Left ventricle myocardium superior (tissue), 1 donor: ENCODE results near the gene CORIN. TPM values are rescaled to one million over a fixed set of nuclear protein-coding genes. Genes with fewer than 3 reads are reported as not detected.
"Not testable (repeated sequence)": the region's sequence is repeated elsewhere in the genome, so short reads cannot be mapped to it uniquely, and the experiment has no call there.

Experiments
- ATAC-seq: fragments of 200-7000 bp; cut with Tn5 transposase; one replicate; pipeline ENCODE4 v1.9.1; 2020; ENCODE audit warnings: mild to moderate bottlenecking, moderate library complexity
- DNase-seq: peaks from one replicate; pipeline ENCODE4 v3.0.0-alpha.2; 2020
- intact Hi-C: fragments of 100-400 bp; cut with micrococcal nuclease; formaldehyde crosslinking; loops from one replicate; pipeline ENCODE4 v1.11.0; 2022
- total RNA-seq: library from RNA; stranded (reverse); fragmentation: NEBNext Ultra II Directional; extraction: Animal tissue kit (Norgen Biotek cat#: 25700); gene quantifications from one replicate; pipeline ENCODE4 v1.2.1, GENCODE V29; 2021
- donor health status: DM: no; HTN: yes; CAD: no; lungs with severe emphysema.

Gene CORIN
- total RNA-seq, 1 donor from 2014 or later, result 96.8 TPM

DNA sequence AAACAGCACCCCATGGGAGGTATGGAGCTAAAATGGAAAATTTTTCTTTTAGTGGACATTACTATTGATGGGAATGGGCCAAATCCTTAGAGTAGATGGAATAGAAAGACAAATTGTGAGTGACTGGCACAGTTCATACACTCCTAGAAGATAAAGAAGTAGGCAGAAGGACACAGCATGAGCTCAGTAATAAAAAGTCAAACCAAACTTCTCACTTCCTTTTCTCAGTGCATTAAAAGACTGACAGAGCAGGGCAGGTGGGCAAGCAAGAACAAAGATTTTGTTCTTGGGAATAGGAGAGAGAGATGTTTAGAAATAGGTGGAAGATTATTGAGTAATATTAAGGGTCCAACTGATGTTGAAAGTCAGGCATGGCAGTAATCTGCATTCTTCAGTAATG is 220.3 kb downstream of the CORIN start:
- intact Hi-C loops, result no loop called here
- ATAC-seq (no peak), DNase-seq (no peak)

DNA sequence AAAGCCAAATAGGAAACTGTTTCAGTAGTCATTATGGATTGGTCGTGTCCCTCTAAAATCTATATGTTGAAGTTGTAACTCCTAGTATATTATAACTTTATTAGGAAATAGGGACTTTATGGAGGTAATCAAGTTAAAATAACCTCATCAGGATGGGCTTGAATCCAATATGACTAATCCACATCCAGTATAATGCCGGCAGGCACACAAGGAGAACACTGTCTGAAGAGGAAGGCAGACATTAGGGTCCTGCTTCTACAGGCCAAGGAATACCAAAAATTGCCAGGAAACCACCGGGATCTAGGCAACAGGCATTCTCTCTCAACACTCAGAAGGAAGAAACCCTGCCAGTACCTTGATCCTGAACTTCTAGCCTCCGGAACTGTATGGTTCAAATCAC is 222.5 kb downstream of the CORIN start:
- ATAC-seq (no peak), DNase-seq (no peak)
- intact Hi-C loops, result no loop called here

DNA sequence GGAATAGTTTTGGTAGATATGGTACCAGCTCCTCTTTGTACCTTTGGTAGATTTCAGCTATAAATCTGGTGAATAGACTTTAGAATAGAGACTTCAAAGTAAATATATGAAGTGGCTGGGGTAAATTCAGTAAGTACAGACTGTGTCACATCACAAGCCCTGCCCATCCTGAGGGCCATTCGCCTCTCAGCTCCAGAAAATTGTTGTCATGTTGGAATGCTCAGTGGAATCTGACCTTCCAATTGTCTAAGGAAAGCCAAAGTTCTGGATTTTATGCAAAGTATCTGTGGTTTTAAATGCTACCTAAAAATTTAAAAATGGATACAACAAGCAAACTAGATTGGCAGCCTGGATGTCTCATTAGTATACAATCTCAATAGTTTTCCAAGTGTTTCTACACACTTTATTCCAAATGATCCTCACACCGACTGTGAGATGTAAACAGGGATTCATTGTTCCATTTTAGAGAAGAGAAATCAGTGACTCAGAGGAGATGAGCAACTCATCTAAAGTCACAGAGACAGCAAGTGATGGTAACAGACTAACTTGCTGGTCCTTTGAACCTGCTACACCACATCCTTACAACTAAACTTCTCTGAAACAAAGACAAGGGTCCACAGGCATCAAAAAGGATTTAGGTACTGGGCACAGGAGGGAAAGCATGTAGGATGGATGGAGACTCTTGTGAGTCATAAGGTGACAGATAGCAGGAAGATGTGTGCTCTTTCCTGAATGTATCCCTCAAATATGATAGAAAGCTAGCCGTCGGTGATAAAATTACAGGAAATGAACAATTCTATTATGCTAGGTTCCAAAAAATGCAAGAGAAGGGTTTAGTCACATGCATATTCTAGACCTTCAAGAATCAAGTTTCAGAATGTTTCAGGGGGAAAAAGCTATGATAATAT is 225.5 kb downstream of the CORIN start:
- no peak for DNase-seq
- intact Hi-C loops, result no loop called here
- ATAC-seq, result no peak

DNA sequence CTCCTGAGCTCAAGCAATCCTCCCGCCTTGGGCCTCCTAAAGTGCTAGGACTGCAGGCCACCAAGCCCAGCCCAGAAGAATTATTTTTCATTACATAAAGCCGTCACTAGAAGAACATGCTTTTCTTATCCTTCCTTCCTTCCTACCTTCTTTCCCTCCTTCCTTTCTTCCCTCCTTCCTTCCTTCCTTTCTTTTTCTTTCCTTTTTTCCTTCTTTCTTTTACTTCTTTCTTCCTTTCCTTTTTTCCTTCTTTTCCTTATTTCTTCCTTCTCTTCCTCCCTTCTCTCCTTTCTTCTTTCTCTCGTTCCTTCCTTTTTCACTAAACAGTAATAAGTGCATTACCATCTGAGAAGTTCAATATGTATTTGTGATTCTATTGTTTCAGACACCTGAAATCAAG is 231.4 kb downstream of the CORIN start:
- DNase-seq (no peak), ATAC-seq (no peak)
- intact Hi-C loops, result no loop called here

DNA sequence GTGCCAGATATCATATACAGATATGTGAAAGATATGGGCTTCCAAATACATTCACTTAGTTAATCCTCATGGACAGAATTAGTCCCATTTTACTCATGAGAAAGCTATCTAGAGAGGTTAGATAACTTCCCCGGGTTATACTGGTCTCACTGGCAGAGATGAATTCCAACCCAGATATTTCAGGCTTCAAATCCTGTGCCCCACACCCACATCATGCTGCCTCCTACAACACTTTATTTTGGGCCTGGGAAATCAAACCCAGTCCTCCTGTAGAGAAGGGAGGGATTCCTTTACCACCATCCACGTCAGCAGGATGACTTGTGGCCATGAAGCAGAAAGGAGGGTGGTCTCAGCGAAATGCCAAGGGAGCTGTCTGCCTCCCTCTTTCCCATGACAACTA is 239.0 kb downstream of the CORIN start:
- DNase-seq (no peak), ATAC-seq (peak; percentile 43)
- intact Hi-C loops, result no loop called here

DNA sequence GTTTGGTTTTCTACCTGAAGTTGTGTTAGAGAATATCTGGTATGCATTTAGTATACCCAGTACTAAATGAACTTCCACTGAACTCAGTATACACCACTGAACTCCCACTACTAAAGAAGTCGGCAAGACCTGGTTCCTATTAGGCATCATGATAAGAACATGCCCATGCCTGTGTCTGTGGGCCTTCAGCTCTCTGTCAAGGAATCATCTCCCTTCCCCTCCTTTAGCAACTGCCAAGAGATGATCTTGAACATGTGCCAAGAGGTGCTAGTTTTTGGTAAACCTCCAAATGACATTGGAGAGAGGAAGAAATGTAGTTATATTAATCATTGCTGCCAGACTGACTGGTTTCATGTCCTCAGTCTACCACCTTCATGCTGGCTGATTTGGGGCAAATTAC is 239.5 kb downstream of the CORIN start:
- ATAC-seq, result peak; percentile 53
- DNase-seq, result no peak
- intact Hi-C loops, result no loop called here

DNA sequence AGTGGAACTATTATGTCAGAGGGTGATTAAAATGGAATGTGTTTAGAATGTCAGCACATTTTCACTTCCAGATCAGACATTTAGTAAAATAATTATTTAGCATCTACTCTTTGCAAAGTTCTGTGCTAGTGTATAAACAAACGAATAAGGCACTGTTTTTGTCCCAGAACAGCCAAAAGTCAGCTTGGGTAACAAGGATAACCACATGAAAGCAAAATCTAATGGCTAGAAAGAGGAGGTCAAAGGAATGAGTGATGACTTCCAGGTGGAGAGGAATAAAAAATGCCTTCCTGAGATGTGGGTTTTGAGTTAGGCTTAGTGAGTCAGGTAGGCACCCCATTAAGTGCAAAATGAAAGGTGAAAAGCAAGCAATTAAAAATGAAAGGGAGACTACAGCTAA is 240.2 kb downstream of the CORIN start:
- no peak for ATAC-seq
- intact Hi-C loops, result no loop called here

DNA sequence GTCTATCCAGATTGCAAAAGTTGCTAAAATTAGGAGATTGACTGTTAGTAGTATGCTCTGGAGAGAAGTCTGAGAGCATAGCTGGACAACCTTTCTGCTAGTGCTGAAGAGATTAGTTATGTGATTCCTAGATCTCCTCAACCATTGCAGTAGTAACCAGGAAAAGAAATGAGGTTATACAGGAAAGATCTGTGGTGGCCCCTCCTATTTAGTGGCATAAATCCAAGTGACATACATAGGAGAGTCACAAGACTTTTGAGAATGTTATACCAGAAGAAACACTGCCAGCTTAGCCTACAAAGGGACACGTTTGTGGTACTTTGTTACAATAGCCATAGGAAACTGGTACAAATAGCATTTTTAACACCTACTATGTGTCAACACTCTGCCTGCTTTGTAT is 247.5 kb downstream of the CORIN start:
- ATAC-seq (no peak), DNase-seq (no peak)
- intact Hi-C loops, result no loop called here

More for the DNA sequence above, 240.2 kb downstream of the CORIN start:
- no peak for DNase-seq

DNA sequence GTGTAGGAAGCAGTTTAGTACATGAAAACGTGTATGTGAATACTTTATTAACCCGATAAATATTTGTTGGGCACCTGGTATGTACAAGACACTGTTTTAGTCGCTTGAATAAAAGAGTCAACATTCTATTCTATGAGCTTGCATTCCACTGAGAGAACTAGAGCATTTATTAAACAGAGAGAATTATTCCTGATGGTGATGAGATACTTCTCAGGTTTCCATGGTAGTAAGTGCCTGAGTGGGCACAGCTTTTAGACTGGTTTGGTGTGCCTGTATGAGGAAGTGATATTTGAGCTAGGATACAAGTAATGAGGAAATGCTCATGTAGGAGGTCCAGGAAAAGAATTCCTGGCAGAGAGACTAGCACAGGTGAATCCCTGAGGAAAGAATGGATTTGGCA is 258.6 kb downstream of the CORIN start:
- no peak for ATAC-seq
- intact Hi-C loops, result no loop called here

DNA sequence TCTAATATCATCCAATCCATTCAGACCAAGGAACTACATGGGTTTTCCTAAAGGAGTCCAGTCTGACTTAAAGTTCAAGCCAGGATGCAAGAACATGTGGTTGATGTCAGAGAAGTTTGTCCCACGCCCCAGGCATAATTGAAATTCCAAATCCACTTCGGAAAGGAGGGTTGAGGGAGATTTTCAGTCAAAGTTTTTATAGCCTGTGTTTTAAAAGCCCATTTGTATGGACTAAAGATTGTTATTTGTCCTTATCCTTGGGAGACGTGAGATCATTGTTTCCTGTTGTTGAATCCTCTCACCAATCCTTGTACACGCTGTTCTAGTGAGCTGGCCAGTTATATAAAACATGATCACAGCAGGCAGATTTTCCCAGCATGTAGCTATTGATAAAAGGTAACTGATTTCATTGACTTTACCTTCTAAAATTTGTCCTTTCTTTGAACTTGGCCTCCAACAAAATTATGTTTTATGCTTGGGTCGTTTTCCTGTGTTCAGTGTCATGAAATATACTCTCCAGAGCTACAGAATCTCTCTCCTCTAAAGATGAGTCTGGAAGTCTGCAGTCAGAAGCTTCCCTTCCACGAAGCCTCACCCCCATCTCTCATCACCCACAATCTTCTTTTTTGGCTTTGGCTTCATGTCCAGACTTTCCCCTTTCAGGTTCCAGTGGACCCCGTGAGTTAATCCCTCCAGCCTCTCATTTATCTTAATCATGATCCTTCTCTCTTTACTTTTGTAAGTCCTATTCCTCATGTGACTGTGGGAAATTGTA is 259.9 kb downstream of the CORIN start:
- intact Hi-C loops, result no loop called here
- ATAC-seq (peak; percentile 97), DNase-seq (no peak)

More for the DNA sequence above, 258.6 kb downstream of the CORIN start:
- DNase-seq, result no peak

DNA sequence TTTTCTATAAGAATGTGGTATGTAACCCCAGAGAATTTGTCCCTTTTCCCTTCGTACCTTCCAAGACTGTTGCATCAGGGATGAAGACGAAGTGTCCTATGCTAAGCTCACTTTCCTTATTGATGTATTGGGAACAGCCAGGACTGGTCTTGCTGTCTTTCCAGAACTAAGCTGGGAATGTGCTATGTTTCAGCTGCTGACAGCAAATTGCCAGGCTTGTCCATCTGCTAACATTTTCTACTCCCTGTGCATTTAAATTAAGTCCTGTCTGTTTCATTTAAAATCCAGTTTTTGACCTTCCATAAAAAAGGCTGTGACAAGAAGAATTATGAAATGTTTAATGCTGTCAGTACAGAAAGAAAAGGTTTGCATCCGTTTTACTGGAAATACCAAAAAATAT is 264.9 kb downstream of the CORIN start:
- ATAC-seq, result no peak
- intact Hi-C loops, result no loop called here
- DNase-seq, result no peak

DNA sequence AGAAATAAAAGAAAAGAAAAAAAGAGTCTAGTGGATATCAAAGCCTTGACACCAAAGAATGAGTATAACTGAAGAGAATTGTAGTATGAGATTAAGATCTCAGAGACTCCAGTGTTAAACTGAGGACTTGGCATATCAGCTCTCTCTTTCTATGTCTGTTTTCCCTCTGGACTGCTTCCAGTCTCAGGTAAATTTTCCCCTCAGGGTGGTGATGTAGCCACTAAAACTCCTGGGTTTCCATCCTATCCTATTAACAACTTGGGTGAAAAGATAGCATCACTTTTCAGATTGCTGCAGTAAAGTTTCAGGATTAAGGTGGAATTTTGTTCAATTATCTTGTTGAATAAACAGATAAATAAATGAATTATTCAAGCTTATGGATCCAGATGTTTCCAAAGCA is 267.1 kb downstream of the CORIN start:
- intact Hi-C loops, result no loop called here
- DNase-seq (no peak), ATAC-seq (no peak)

DNA sequence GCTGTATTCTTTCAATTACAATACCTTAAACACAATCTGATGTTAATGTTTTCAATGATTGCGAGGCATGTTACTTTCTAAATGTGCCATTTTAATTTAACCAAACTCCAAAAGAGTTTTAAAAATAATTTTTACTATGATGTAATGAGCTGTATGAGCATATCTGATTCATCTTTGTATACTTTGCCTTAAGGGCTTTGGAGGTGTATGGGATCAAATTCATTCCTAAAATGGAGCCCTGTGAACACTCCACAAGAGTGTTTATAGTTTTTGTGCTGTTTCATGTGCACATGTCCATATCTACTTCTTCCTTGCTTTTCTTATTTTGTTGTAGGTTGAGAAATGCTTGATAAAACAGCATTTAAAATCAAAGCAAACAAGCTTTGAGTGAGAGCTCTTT is 270.4 kb downstream of the CORIN start:
- DNase-seq (no peak), ATAC-seq (no peak)
- intact Hi-C loops, result loop anchor here (10.0 kb wide), 1 partner anchor 73 kb away; no protein-coding TSS in a partner anchor

DNA sequence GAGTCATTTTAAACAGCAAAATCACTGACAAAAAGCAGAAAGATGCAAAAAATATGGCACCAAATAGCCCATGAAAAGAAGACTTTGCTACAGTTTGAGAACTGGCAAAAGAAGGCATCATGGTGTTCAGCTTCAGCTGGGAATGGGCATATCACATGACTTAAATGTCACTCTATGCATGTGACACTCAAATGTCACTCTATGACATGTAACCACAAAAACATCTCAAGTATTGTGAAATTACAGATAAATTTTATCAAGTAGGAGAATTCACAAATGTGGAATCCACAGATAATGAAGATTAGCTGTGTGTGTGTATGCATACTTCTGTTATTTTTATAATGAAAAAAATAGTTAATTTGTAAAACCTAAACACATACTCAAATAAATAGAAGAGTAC is 270.9 kb downstream of the CORIN start:
- intact Hi-C loops, result loop anchor here (10.0 kb wide), 1 partner anchor 72 kb away; no protein-coding TSS in a partner anchor
- DNase-seq, result no peak
- no peak for ATAC-seq

DNA sequence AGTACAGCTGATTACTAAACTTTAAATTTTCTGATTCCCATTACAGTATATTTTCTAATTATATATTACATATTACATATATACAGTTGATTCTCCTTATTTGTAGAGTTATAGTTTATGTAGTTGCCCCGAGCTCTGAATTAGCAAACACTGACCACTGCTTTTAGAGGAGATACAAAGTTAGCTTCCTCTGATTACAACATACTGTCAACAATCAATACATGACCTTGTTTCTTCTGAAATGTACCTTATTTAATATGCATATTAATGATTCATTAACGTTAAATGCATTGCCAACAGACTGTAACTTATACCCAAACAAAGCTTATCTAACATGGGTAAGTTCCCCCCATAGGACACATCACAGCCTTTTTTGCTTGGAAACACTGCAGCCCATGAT is 271.3 kb downstream of the CORIN start:
- DNase-seq (no peak), ATAC-seq (no peak)
- intact Hi-C loops, result loop anchor here (10.0 kb wide), 1 partner anchor 72 kb away; no protein-coding TSS in a partner anchor

DNA sequence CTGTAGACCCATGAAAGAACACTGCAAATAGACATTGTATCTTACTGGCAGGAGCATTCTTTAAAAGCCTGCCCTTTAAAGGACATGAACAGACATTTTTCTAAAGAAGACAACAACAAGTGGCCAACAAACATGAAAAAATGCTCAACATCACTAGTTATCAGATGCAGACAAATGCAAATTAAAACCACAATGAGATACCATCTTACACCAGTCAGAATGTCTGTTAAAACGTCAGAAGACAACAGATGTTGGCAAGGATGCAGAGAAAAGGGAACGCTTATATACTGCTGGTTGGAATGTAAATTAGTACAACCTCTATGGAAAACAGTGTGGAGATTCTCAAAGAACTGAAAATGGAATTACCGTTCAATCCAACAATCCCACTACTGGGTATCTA is 275.6 kb downstream of the CORIN start:
- intact Hi-C loops, result loop anchor here (10.0 kb wide), 1 partner anchor 67 kb away; no protein-coding TSS in a partner anchor
- ATAC-seq (no peak), DNase-seq (no peak)

DNA sequence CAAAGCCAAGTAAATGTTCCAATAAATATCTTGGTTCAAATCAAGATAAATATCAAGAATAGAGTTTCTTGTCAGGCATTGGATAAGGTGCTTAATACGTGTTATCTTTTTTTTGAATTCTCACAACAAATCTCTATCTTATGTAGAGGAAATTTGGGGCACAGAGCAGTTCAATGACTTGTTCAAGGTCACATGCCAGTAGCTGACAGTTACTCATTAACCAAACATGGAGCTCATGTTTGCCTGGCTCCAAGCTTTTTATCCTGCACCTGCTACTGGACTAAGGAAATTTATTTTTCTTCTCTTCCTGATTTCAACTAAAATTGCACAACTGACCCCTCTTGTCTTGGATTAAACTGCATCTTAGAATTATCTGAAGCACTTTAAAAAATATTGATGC is 276.5 kb downstream of the CORIN start:
- no peak for ATAC-seq
- no peak for DNase-seq
- intact Hi-C loops, result loop anchor here (10.0 kb wide), 1 partner anchor 67 kb away; no protein-coding TSS in a partner anchor

DNA sequence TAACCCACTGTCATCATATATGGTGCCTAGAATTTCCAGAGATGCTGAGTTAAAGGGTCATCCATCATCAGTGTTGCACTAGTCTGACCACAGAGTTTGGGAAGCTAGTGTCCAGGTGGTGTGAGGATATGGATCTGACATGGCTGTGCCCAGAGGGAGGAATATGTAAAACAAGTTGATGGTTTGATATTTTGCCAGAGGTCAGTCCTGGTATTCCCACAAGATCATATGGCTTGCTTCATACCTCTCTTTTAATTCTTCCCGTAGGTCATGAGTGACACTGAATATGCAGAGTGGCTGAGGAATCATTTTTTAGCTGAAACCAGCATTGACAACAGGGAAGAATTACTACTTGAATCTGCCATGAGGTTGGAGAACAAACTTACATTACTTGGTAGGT is 277.2 kb downstream of the CORIN start:
- intact Hi-C loops, result loop anchor here (10.0 kb wide), 1 partner anchor 66 kb away; no protein-coding TSS in a partner anchor
- no peak for ATAC-seq

DNA sequence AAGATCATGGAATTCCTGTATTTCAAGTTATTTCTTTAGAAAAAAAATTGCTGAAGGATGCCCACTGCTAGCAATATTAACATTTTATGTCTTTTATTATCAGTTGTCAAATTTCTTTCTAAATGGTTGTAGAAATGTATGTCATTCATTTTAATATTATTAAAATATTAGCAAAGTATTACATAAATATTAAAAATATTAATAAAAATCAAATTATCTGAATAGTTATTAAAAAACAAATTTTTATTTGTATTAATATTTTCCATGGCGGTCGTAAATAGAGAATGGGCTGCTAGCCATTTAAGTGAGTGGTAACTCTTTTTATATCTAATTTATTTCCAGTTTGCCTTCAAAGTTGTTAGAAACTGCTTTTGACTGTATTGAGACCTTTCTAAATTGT is 280.6 kb downstream of the CORIN start:
- DNase-seq (no peak), ATAC-seq (no peak)
- intact Hi-C loops, result no loop called here

More for the DNA sequence above, 277.2 kb downstream of the CORIN start:
- DNase-seq, result no peak

DNA sequence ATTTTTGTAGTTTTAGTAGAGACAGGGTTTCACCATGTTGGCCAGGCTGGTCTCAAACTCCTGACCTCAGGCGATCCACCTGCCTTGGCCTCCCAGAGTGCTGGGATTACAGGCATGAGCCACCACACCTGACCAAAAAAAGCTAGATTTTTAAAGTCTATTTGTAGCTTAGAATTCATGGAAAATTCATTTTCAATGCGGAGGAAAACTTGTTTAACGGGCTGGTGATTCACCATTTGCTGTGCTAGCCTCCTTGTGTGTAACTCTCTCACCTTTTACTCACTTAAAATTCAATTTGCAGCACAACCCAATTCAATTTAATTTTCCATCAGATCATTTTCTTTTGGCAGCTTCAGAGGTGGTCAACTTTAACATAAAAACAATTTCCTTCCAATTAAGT is 281.9 kb downstream of the CORIN start:
- intact Hi-C loops, DNase-seq, ATAC-seq: not testable (repeated sequence)
